GM12873 (cell line): ENCODE data around the gene CLCN4.

ENCODE experiments used
- TF ChIP-seq, protein P1 (sequence below): IDR thresholded peaks from 2 replicates; pipeline ENCODE4 v1.5.1; 2012; ENCODE audit warnings: low read depth, mild to moderate bottlenecking, moderate library complexity, low read length, control low read depth; ENCODE audit not compliant: insufficient read depth; ENCODE audit errors: missing control alignments

The CLCN4 gene

DNA sequence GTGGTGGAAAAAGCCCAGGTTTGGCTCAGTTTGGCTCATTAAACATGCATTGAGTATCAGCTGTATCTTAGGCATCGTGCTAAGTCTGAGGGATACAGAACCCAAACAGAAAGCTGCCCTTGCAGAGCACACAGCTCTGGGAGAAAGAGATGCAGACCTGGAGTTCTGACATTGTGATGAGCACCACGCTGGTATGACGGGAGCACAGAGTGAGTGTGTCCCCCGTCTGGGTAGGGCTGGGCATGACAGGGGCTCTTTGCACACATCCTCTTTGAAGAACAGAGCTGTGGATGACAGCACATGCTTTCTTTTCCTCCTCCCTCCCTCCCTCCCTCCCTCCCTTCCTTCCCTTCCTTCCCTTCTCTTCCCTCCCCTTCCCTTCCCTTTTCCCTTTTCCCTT is 52.2 kb downstream of the CLCN4 start:
- TF ChIP-seq, protein P1, sequence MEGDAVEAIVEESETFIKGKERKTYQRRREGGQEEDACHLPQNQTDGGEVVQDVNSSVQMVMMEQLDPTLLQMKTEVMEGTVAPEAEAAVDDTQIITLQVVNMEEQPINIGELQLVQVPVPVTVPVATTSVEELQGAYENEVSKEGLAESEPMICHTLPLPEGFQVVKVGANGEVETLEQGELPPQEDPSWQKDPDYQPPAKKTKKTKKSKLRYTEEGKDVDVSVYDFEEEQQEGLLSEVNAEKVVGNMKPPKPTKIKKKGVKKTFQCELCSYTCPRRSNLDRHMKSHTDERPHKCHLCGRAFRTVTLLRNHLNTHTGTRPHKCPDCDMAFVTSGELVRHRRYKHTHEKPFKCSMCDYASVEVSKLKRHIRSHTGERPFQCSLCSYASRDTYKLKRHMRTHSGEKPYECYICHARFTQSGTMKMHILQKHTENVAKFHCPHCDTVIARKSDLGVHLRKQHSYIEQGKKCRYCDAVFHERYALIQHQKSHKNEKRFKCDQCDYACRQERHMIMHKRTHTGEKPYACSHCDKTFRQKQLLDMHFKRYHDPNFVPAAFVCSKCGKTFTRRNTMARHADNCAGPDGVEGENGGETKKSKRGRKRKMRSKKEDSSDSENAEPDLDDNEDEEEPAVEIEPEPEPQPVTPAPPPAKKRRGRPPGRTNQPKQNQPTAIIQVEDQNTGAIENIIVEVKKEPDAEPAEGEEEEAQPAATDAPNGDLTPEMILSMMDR = no peak

DNA sequence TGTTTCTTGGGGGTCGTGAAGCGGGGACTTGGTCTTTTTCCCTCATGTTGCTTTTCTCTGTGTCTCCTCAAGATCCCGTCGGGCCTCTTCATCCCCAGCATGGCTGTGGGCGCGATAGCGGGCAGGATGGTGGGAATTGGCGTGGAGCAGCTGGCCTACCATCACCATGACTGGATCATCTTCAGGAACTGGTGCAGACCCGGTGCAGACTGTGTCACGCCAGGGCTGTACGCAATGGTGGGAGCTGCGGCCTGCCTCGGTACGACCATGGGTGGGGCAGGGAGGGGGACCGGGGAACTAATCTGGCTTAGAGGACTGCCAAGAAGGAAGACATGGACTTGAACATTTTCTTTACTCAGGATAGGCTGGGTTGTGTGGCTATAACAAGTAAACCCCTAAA is 55.6 kb downstream of the CLCN4 start:
- TF ChIP-seq, protein P1 = no peak

DNA sequence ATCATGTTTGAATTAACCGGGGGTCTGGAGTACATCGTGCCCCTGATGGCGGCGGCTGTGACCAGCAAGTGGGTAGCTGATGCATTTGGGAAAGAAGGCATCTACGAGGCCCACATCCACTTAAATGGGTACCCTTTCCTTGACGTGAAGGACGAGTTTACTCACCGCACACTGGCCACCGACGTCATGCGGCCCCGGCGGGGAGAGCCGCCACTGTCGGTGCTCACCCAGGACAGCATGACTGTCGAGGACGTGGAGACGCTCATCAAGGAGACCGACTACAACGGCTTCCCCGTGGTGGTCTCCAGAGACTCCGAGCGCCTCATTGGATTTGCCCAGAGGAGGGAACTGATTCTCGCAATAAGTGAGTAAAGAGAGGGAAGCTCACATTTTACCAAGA is 56.9 kb downstream of the CLCN4 start:
- TF ChIP-seq, protein P1 = no peak

DNA sequence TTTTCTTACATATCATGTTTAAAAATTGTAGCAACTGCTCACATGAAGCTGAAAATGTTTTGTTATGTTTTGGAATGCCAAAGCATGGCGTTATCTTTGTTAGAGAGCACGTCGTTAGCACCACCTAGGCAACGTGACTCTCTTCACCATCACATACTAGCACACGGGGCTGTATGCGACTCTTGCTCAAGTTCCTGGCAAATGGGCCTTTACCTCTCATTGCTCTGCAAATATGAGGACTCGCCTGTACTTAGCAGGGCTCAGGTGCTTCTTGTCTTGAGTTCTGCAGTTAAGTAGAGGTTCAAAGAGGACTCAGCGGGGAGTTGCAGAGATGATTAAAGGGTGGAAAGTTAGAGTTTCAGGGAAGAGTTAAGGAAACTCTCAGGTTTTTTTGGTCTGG is 59.4 kb downstream of the CLCN4 start:
- TF ChIP-seq, protein P1 = no peak

DNA sequence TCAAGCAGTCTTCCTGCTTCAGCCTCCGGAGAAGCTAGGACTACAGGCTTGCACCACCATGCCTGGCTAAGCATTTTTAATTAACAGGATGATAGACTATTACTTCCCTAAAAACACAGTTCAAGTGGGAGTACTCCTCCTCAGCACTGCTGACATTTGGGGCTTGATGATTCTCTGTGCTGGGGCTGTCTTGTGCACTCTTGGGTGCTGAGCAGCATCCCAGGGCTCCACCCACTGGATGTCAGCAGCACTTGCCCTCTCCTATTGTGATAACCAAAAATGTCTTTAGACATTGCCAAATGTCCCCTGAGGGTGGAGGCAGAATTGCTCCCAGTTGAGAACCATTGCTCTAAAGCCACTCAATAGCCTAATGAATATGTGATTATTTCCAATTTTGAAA is 60.4 kb downstream of the CLCN4 start:
- TF ChIP-seq, protein P1 = no peak

DNA sequence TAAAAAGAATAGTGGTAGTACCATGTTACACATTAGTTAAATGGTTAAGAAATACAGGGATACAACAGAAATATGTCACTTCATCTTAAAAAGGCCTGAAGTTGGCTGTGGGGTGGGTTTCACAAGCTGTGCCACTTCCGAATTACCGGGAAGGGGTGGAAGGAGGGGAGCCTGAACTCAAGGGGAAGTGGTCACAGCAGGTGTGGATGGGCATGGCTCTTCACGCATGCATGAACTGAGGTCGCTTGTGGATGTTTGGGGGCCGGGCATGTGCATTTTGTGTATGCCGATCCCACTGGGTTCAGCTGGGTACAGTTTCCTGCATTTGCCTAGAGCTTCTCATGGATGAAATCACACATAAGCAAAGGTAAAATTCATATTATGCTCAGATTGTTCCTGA is 64.9 kb downstream of the CLCN4 start:
- TF ChIP-seq, protein P1 = no peak

DNA sequence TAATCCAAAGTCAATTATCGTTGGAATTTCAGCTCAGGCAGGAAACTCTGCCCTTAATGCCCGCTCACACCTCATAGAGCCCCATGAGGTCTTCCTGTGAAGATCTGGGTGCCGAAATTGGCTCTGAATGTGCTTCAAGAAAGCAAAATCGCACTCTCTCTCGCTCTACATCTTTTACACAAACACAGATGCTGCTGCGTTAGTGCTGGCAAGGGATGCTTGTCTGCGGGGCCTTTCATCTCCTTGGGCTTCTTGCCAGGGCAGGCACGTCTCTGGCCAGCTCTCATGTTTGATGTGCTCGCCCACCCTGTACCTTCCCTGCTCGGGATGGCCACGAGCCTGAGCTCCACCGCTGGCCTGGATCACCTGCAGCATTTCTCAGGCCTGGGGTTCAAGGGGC is 66.5 kb downstream of the CLCN4 start:
- TF ChIP-seq, protein P1 = no peak
